SK-N-SH (cell line): ENCODE measurements around the gene ZNF576.

Source experiments
- CTCF ChIP-seq: fragments of 200-600 bp; sonication (generic); IDR thresholded peaks from 2 replicates; pipeline ENCODE4 v1.6.1; 2017; ENCODE audit warnings: antibody characterized with exemption, mild to moderate bottlenecking, moderate library complexity
- EP300 ChIP-seq, 2 experiments: IDR thresholded peaks; 2 replicates each; pipeline versions ENCODE4 v1.4.0 to v1.6.1; 2012; ENCODE audit warnings: borderline replicate concordance in 1 of 2, low read depth in 1 of 2, low read length in 1 of 2
- FOXM1 ChIP-seq: IDR thresholded peaks from 2 replicates; pipeline ENCODE4 v1.4.0; 2012; ENCODE audit warnings: low read depth, mild to moderate bottlenecking
- JUND ChIP-seq: IDR thresholded peaks from 2 replicates; pipeline ENCODE4 v1.4.0; 2012
- SMC3 ChIP-seq: IDR thresholded peaks from 2 replicates; pipeline ENCODE4 v1.6.1; 2012; ENCODE audit warnings: low read depth, low read length, improper control_type of control experiment
- TCF12 ChIP-seq: IDR thresholded peaks from 2 replicates; pipeline ENCODE4 v1.4.0; 2012
- TEAD4 ChIP-seq: IDR thresholded peaks from 2 replicates; pipeline ENCODE4 v1.4.0; 2012; ENCODE audit warnings: mild to moderate bottlenecking, borderline replicate concordance; ENCODE audit not compliant: insufficient read depth
- YY1 ChIP-seq: IDR thresholded peaks from 2 replicates; pipeline ENCODE4 v1.4.0; 2012; ENCODE audit warnings: low read depth, mild to moderate bottlenecking
- TF ChIP-seq, protein P1 (sequence below): fragments of 150-350 bp; IDR thresholded peaks from 2 replicates; pipeline ENCODE4 v1.6.1; 2017; ENCODE audit warnings: antibody characterized with exemption, low read length, low read depth, borderline replicate concordance
- TF ChIP-seq, protein P2 (sequence below): IDR thresholded peaks from 2 replicates; pipeline ENCODE4; 2012

- no peak for TF ChIP-seq CTCF
- no peak for TF ChIP-seq YY1
- TF ChIP-seq FOXM1: no peak
- no peak for TF ChIP-seq EP300 (IDR thresholded peaks at IDR 0.05; ENCODE audit: borderline replicate concordance in 1 of 2, low read depth in 1 of 2, low read length in 1 of 2)
- TF ChIP-seq JUND: no peak
- no peak for TF ChIP-seq TCF12
- no peak for TF ChIP-seq SMC3
- TF ChIP-seq, protein P1, sequence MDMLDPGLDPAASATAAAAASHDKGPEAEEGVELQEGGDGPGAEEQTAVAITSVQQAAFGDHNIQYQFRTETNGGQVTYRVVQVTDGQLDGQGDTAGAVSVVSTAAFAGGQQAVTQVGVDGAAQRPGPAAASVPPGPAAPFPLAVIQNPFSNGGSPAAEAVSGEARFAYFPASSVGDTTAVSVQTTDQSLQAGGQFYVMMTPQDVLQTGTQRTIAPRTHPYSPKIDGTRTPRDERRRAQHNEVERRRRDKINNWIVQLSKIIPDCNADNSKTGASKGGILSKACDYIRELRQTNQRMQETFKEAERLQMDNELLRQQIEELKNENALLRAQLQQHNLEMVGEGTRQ: no peak
- TF ChIP-seq TEAD4: no peak
- TF ChIP-seq, protein P2, sequence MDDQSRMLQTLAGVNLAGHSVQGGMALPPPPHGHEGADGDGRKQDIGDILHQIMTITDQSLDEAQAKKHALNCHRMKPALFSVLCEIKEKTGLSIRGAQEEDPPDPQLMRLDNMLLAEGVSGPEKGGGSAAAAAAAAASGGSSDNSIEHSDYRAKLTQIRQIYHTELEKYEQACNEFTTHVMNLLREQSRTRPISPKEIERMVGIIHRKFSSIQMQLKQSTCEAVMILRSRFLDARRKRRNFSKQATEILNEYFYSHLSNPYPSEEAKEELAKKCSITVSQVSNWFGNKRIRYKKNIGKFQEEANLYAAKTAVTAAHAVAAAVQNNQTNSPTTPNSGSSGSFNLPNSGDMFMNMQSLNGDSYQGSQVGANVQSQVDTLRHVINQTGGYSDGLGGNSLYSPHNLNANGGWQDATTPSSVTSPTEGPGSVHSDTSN: no peak
Observed at GRCh38 chr19:43643326-43643725, 46.9 kb downstream of the ZNF576 start.
